ENCODE data around the gene AGBL1. TPM values are rescaled to one million over a fixed set of nuclear protein-coding genes. Genes with fewer than 3 reads are reported as not detected.
A peak's percentile ranks its signal among the peaks of the same experiment; 100 is the strongest.

AGBL1 gene
- total RNA-seq, 2 donors from 2014 or later = 0.23 to 0.91 TPM

DNA sequence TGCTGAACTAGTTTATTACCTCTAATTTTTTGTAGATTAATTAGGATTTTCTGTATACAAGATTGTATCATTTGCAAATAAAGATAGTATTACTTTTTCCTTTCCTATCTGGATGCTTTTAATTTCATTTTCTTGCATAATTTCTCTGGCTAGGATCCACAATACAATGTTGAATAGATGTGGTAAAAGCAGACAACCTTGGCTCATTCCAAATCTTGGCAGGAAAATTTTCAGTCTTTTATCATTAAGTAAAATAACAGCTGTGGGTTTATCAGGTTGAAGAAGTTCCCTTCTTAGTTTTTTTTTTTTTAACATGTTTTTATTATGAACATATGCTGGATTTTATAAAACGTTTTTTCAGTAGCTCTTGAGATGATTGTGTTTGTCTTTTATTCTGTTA lies 422.6 kb downstream of the AGBL1 start:
- intact Hi-C loops (cut with DNase I) = no loop called here
- DNase-seq (ENCODE audit: low spot score) = no peak
- no peaks in the 10 kb centered on the region for H3K36me3 ChIP-seq
- WGBS = 15% methylated on average over 1 of the region's 1 CpG
- H3K27me3 ChIP-seq (replicated peaks; ENCODE audit: insufficient read depth) = no peaks in the 10 kb centered on the region
- no peak overlapping the region for H3K4me3 ChIP-seq
- H3K27ac ChIP-seq = no peak overlapping the region
- no peaks in the 10 kb centered on the region for H3K4me1 ChIP-seq (replicated peaks)
- TF ChIP-seq POLR2AphosphoS5 (IDR thresholded peaks at IDR 0.05) (no peak), POLR2A (IDR thresholded peaks at IDR 0.05) (no peak)
- TF ChIP-seq, protein P1, sequence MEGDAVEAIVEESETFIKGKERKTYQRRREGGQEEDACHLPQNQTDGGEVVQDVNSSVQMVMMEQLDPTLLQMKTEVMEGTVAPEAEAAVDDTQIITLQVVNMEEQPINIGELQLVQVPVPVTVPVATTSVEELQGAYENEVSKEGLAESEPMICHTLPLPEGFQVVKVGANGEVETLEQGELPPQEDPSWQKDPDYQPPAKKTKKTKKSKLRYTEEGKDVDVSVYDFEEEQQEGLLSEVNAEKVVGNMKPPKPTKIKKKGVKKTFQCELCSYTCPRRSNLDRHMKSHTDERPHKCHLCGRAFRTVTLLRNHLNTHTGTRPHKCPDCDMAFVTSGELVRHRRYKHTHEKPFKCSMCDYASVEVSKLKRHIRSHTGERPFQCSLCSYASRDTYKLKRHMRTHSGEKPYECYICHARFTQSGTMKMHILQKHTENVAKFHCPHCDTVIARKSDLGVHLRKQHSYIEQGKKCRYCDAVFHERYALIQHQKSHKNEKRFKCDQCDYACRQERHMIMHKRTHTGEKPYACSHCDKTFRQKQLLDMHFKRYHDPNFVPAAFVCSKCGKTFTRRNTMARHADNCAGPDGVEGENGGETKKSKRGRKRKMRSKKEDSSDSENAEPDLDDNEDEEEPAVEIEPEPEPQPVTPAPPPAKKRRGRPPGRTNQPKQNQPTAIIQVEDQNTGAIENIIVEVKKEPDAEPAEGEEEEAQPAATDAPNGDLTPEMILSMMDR (IDR thresholded peaks at IDR 0.05) = no peak
- no peaks in the 10 kb centered on the region for H3K9me3 ChIP-seq

DNA sequence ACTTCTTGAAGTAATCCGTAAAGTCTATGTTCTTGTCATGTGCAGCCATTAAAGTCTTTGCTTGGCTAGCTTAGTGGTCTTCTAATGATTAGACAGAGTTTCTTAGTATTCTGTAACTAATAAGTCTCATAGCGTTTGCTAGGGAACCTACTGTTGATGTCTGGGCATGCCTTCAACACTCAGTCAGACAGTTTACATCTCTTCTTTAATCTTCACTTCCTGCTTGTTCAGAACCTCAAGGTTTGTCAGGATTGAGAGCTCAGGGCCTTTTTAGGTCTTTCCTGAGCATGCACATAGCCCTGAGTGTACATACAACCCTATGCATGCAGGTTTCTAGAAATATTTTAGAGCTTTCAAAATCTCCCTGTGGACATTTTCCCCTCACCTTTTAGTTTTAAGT lies 426.3 kb downstream of the AGBL1 start:
- H3K36me3 ChIP-seq = no peaks in the 10 kb centered on the region
- H3K27me3 ChIP-seq (replicated peaks; ENCODE audit: insufficient read depth) = no peaks in the 10 kb centered on the region
- TF ChIP-seq, protein P1 (IDR thresholded peaks at IDR 0.05) = no peak
- no peak for TF ChIP-seq POLR2AphosphoS5 (IDR thresholded peaks at IDR 0.05)
- no peak for TF ChIP-seq POLR2A (IDR thresholded peaks at IDR 0.05)
- H3K9me3 ChIP-seq = no peaks in the 10 kb centered on the region
- no peak overlapping the region for H3K4me3 ChIP-seq
- DNase-seq (ENCODE audit: low spot score) = no peak
- intact Hi-C loops (cut with DNase I) = no loop called here
- no peaks in the 10 kb centered on the region for H3K4me1 ChIP-seq (replicated peaks)
- WGBS = 58% methylated on average over 2 of the region's 2 CpGs
- no peak overlapping the region for H3K27ac ChIP-seq

DNA sequence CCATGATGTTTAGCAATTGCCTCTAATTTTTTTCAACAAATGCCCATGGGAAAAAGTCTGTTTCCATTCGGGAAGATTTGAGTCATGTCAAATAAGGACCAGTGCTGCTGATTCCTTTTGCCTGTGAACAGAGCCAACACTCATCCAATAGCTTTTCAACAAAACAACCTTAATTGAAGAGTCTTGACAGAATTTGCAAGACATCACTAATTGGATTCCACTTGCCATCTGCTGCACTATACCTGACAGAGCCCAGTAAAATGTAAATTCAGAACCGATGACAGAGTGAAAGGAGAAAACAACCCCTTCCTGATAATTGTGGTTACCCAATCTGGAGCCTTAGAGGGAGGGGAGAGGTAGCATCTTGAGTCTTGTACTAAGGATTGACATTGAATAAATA lies 426.7 kb downstream of the AGBL1 start:
- no peaks in the 10 kb centered on the region for H3K27me3 ChIP-seq (replicated peaks; ENCODE audit: insufficient read depth)
- H3K27ac ChIP-seq = no peak overlapping the region
- no peak for DNase-seq (ENCODE audit: low spot score)
- no peaks in the 10 kb centered on the region for H3K9me3 ChIP-seq
- no peaks in the 10 kb centered on the region for H3K36me3 ChIP-seq
- no peak overlapping the region for H3K4me3 ChIP-seq
- TF ChIP-seq, protein P1 (IDR thresholded peaks at IDR 0.05) = no peak
- TF ChIP-seq POLR2A (IDR thresholded peaks at IDR 0.05) (no peak), POLR2AphosphoS5 (IDR thresholded peaks at IDR 0.05) (no peak)
- intact Hi-C loops (cut with DNase I) = no loop called here
- no peaks in the 10 kb centered on the region for H3K4me1 ChIP-seq (replicated peaks)
- 76% methylated on average over 2 of the region's 2 CpGs for WGBS

DNA sequence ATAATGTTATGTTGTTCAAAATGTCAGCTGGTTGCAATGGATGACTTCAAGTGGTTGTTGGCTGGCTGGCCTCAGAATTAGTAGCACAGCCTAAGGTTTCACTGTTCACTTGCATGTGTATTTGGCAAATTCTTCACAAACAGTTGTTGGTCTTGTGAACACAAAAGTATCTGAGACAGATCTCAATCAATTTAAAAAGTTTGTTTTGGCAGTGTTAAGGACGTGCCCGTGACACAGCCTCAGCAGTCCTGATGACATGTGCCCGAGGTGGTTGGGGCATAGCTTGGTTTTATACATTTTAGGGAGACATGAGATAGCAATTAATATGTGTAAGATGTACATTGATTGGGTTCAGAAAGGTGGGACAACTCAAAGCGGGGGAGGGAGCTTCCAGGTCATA lies 436.0 kb downstream of the AGBL1 start:
- H3K9me3 ChIP-seq = no peaks in the 10 kb centered on the region
- no peaks in the 10 kb centered on the region for H3K27me3 ChIP-seq (replicated peaks; ENCODE audit: insufficient read depth)
- H3K4me1 ChIP-seq (replicated peaks) = no peaks in the 10 kb centered on the region
- no peak overlapping the region for H3K4me3 ChIP-seq
- WGBS = 78% methylated on average over 4 of the region's 4 CpGs
- no peaks in the 10 kb centered on the region for H3K36me3 ChIP-seq
- H3K27ac ChIP-seq = peak overlapping the region; percentile 0 to 39
- intact Hi-C loops (cut with DNase I) = no loop called here
- TF ChIP-seq, protein P1 (IDR thresholded peaks at IDR 0.05) = no peak
- peak; percentile 53 for TF ChIP-seq POLR2AphosphoS5 (IDR thresholded peaks at IDR 0.05)
- peak; percentile 52 for DNase-seq (ENCODE audit: low spot score)

DNA sequence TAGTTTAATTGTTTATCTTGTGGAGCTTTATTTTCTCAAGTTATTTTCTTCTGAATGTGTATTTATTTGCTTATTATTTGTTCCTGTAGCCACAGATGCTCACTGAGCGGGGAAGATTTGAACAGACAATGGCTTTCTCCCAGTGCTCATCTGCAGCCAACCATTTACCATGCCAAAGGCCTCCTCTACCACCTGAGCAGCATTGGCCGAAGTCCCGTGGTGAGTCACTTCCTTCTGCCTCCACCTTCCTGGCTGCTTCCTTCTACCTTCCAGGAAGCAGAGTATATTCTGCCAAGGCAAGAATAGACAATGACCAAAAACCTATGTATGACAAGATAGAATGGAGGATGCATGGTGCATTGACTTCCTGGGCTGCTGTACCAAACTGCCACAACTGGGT lies 443.1 kb downstream of the AGBL1 start:
- no peak for TF ChIP-seq POLR2AphosphoS5 (IDR thresholded peaks at IDR 0.05)
- no peaks in the 10 kb centered on the region for H3K27me3 ChIP-seq (replicated peaks; ENCODE audit: insufficient read depth)
- H3K9me3 ChIP-seq = no peaks in the 10 kb centered on the region
- no peaks in the 10 kb centered on the region for H3K4me1 ChIP-seq (replicated peaks)
- DNase-seq (ENCODE audit: low spot score) = no peak
- 79% methylated on average over 3 of the region's 3 CpGs for WGBS
- no peak overlapping the region for H3K4me3 ChIP-seq
- H3K36me3 ChIP-seq = no peaks in the 10 kb centered on the region
- intact Hi-C loops (cut with DNase I) = no loop called here
- H3K27ac ChIP-seq = no peak overlapping the region

Data from prostate gland (tissue), 2 donors.